Liver (tissue), 3 donors: Measurements from ENCODE around the gene C3orf18.
A peak's percentile ranks its signal among the peaks of the same experiment; 100 is the strongest.

Experiments used
- ATF3 ChIP-seq: IDR thresholded peaks from 2 replicates; pipeline ENCODE4 v1.6.1; 2016; ENCODE audit warnings: antibody characterized with exemption
- CTCF ChIP-seq: fragments of 150-350 bp; IDR thresholded peaks from 2 replicates; pipeline ENCODE4 v1.5.1; 2017; ENCODE audit warnings: improper control_type of control experiment, low read depth, low read length; ENCODE audit not compliant: missing input control
- TAF1 ChIP-seq: conservative IDR thresholded peaks from 2 replicates; pipeline ENCODE4 v1.6.1; 2016; ENCODE audit warnings: antibody characterized with exemption, mild to moderate bottlenecking
- YY1 ChIP-seq: IDR thresholded peaks from 2 replicates; pipeline ENCODE4 v1.6.1; 2016; ENCODE audit warnings: antibody characterized with exemption, mild to moderate bottlenecking
- donor health status: healthy.
- donor health status: healthy.

- TF ChIP-seq YY1, result no peak
- TF ChIP-seq TAF1, result no peak
- TF ChIP-seq CTCF, result no peak
- peak; percentile 47 for TF ChIP-seq ATF3
Measured at GRCh38 chr3:50610181-50610971, 42.8 kb upstream of the C3orf18 start.
